Tibial artery (tissue), 4 donors: ENCODE measurements around the gene RBM4B.

Source experiments
- DNase-seq, 2 donors: peaks; one replicate each; pipeline ENCODE4 v3.0.0-alpha.2; 2019
- H3K27ac ChIP-seq, 2 donors: fragments of 200-600 bp; sonication (generic) in 1 of 2; 1 replicate in 1 of 2; 2 replicates in 1 of 2; pipeline ENCODE4 v1.5.1; 2018 to 2019; ENCODE audit warnings: mild to moderate bottlenecking in 1 of 2
- H3K27me3 ChIP-seq, 2 donors: fragments of 200-600 bp; sonication (generic) in 1 of 2; one replicate each; pipeline versions ENCODE4 v1.5.1 to v1.6.0; 2016 to 2019
- H3K36me3 ChIP-seq, 3 donors: fragments of 200-600 bp; sonication (generic) in 2 of 3; one replicate each; pipeline ENCODE4 v1.5.1; 2016 to 2019; ENCODE audit warnings: mild to moderate bottlenecking in 2 of 3
- H3K4me1 ChIP-seq, 4 donors: fragments of 200-600 bp; sonication (generic) in 2 of 4; 1 replicate in 3 of 4; 2 replicates in 1 of 4; pipeline ENCODE4 v1.5.1; 2016 to 2019
- H3K4me3 ChIP-seq, 2 donors: fragments of 200-600 bp; sonication (generic) in 1 of 2; 1 replicate in 1 of 2; 2 replicates in 1 of 2; pipeline ENCODE4 v1.5.1; 2018 to 2019; ENCODE audit warnings: mild to moderate bottlenecking in 2 of 2
- H3K9me3 ChIP-seq, 3 donors: fragments of 200-600 bp; sonication (generic) in 1 of 3; one replicate each; pipeline ENCODE4 v1.5.1; 2016 to 2019
- CTCF ChIP-seq, 2 experiments: fragments of 200-600 bp in 1 of 2; fragments of 450-650 bp in 1 of 2; IDR thresholded peaks; one replicate each; pipeline ENCODE4 v1.5.1; 2017 to 2019; ENCODE audit warnings: antibody characterized with exemption in 2 of 2, mild to moderate bottlenecking in 1 of 2, moderate library complexity in 1 of 2
- intact Hi-C: fragments of 100-400 bp; cut with DNase I; formaldehyde crosslinking; loops from one replicate; pipeline ENCODE4 v1.15.0; 2023; ENCODE audit warnings: low total_unique reads

The RBM4B gene

GRCh38 chr11:66705587-66706335 lies 28.1 kb upstream of the RBM4B start:
- no peak for TF ChIP-seq CTCF (IDR thresholded peaks at IDR 0.05)
- H3K4me1 ChIP-seq = no peaks in the 10 kb centered on the region
- no peak overlapping the region for H3K27ac ChIP-seq
- no peak for DNase-seq
- no peaks in the 10 kb centered on the region for H3K27me3 ChIP-seq
- H3K4me3 ChIP-seq = no peak overlapping the region
- peaks cover 0 to 40% (median 0%) of the 10 kb centered on the region in 3 donors for H3K36me3 ChIP-seq
- intact Hi-C loops = no loop called here
- no peaks in the 10 kb centered on the region for H3K9me3 ChIP-seq

GRCh38 chr11:66704659-66705360 lies 27.1 kb upstream of the RBM4B start:
- Histone ChIP-seq H3K9me3 (no peaks in the 10 kb centered on the region), H3K36me3 (peaks cover 0 to 42% (median 0%) of the 10 kb centered on the region in 3 donors), H3K4me3 (no peak overlapping the region), H3K4me1 (no peaks in the 10 kb centered on the region), H3K27me3 (no peaks in the 10 kb centered on the region), H3K27ac (no peak overlapping the region)
- no peak for TF ChIP-seq CTCF (IDR thresholded peaks at IDR 0.05)
- DNase-seq = no peak
- intact Hi-C loops = no loop called here

- no peak overlapping the region for H3K4me3 ChIP-seq
- no peaks in the 10 kb centered on the region for H3K27me3 ChIP-seq
- no peaks in the 10 kb centered on the region for H3K4me1 ChIP-seq
- H3K27ac ChIP-seq = no peak overlapping the region
- H3K9me3 ChIP-seq = no peaks in the 10 kb centered on the region
- H3K36me3 ChIP-seq = peaks cover 0 to 35% (median 5%) of the 10 kb centered on the region in 3 donors
- no peak for TF ChIP-seq CTCF (IDR thresholded peaks at IDR 0.05)
- no peak for DNase-seq
- intact Hi-C loops = no loop called here
Measured at GRCh38 chr11:66701432-66702240, 23.9 kb upstream of the RBM4B start.

- Histone ChIP-seq H3K4me1 (no peaks in the 10 kb centered on the region), H3K27me3 (no peaks in the 10 kb centered on the region), H3K9me3 (no peaks in the 10 kb centered on the region), H3K36me3 (peaks cover 0 to 34% (median 5%) of the 10 kb centered on the region in 3 donors), H3K27ac (no peak overlapping the region), H3K4me3 (no peak overlapping the region)
- intact Hi-C loops = no loop called here
- DNase-seq = no peak
- no peak for TF ChIP-seq CTCF (IDR thresholded peaks at IDR 0.05)
Measured at GRCh38 chr11:66700742-66701141, 23.1 kb upstream of the RBM4B start.

DNA sequence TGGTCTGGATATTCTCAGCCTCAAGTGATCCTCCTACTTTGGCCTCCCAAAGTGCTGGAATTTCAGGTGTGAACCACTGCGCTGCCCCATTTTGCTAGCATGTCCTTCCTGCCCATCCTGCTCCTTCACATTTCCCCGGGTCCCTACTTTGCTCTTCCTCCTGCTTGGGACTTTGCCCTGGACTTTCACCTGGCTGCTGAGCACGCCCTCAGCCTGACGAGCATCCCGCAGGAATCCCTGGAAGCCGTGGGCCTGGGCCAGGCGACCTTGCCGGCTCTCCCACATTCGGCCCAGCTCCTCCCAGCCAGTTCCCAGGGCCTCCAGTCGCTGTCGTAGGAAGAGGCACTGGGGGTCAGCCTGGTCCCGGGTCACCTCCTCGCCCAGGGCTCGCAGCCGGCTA lies 22.6 kb upstream of the RBM4B start:
- intact Hi-C loops = no loop called here

More for the DNA sequence above, 22.6 kb upstream of the RBM4B start:
- Histone ChIP-seq H3K27me3 (no peaks in the 10 kb centered on the region), H3K36me3 (peaks cover 0 to 32% (median 5%) of the 10 kb centered on the region in 3 donors), H3K9me3 (no peaks in the 10 kb centered on the region), H3K4me1 (no peaks in the 10 kb centered on the region), H3K27ac (no peak overlapping the region), H3K4me3 (no peak overlapping the region)
- no peak for TF ChIP-seq CTCF (IDR thresholded peaks at IDR 0.05)
- DNase-seq = no peak
